GM18873 (cell line): ENCODE data around the gene LIMS1.
"Not testable (repeated sequence)": the region's sequence is repeated elsewhere in the genome, so short reads cannot be mapped to it uniquely, and the experiment has no call there.

Source experiments
- ATAC-seq: cut with Tn5 transposase; IDR thresholded peaks from one replicate; pipeline ENCODE4 v1.9.1; 2021; ENCODE audit warnings: mild to moderate bottlenecking, moderate library complexity, moderate number of reproducible peaks; ENCODE audit not compliant: unreplicated experiment, low FRiP score

Gene LIMS1

DNA sequence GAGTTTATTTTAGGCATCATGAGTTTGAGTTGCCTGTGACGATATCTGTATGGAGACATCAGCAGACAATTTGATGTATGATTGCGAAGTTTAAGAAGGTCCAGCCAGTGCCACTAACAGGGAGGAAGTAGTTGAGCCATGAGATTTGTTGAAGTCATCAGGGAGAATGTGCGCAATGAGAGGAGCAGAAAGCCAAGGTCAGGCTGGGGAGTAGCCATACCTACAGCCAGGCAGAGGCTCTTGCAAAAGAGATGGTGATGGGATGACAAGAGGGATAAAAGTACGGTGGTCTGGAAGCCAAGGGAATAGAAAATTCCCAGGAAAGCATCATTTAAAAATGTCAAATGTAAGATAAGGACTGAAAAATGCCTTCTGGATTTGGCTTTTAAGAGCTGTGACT is 51.2 kb downstream of the LIMS1 start:
- no peak for ATAC-seq

DNA sequence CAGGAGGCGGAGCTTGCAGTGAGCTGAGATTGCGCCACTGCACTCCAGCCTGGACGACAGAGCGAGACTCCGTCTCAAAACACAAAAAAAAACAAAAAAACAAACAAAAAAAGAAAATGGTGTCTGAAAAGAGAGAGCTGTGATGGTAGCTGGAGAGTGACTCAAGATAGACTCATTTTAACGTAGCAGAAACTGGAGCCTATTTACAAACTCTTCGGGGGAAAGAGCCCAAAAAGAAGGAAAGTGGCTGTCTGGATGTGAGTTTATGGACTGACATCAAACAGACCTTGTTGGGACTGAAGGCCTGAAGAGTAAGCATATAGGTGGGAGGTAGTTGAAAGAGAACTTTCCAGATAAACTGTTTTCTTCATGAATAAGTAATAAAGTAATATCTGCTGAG is 51.8 kb downstream of the LIMS1 start:
- ATAC-seq, result no peak

DNA sequence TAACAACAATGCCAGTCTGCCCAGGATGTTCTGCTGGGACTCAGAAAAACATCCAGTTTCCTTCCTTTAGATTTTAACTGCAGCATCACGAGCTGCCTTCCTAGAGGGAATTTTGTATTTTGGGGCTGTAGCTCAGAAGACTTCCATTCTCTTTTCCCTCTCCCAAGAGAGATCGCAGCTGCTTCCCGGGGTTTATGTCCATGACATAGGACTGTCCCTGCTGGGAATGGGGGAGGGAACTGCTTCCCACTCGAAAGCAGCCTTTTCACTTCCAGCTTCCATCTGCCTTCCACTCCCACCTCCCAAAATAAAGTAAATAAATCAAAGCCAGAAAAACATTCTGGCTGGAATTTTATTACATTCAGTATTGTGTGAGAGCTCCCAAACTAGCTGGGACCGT is 52.4 kb downstream of the LIMS1 start:
- ATAC-seq, result no peak

DNA sequence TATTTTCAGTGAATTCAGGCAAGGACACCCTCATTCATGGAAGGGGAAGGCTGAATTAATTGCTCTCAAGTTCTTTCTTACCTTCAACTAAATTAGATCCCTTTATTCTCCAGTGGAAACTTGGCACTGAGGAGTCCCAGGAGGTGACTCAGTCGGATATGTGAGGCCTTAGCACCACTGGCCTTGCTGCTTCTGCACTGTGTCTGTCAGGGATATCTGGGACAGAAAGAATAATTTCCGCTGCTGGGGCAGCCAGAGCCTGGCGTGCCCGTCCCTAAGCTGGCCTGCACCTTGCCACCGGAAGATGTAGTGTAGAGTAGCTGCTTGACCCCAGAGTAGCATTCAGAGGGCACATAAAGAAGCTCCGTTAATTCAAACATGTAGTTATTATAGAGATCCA is 53.4 kb downstream of the LIMS1 start:
- ATAC-seq, result no peak

DNA sequence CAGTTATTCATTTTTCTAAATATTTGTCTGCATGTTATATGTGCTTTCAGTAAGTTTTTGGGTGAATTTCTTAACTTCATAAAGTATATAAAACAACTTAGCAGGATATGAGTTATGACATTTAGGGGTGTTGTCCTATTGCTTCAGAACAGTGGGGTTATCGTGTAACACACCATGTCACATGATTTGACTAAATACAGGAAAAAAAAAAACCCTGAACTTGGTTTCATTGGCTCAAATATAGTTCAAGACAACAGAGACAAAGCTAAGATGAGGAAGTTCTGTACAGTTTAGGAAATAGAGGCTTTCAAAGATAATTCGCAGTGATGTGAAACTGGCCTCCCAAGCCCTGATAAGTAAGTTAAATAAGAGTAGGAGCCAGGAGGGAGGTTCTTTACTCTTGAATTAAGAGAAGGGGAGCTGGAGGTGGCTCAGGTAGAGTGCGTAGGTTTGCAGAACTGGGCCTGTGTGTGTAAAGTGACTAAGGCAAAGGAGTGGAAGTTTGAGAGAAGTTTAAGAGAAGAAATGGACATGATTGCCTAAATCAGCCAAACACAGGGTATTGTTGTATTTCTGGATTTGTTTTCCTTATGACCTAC is 53.9 kb downstream of the LIMS1 start:
- ATAC-seq, result no peak

DNA sequence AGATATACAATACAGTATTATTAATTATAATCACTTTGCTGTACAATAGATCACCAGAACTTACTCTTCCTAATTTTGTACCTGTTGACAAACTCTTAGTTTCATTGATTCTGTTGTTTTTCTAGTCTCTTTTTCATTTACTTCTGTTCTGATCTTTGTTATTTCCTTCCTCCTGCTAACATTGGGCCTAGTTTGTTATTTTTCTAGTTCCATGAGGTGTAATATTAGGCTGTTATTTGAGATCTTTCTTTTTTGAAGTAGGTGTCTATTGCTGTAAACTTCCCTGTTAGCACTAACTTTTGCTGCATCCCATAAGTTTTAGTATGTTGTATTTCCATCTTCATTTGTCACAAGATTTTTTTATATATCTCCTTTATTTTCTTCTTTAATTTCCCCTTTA is 55.1 kb downstream of the LIMS1 start:
- no peak for ATAC-seq

DNA sequence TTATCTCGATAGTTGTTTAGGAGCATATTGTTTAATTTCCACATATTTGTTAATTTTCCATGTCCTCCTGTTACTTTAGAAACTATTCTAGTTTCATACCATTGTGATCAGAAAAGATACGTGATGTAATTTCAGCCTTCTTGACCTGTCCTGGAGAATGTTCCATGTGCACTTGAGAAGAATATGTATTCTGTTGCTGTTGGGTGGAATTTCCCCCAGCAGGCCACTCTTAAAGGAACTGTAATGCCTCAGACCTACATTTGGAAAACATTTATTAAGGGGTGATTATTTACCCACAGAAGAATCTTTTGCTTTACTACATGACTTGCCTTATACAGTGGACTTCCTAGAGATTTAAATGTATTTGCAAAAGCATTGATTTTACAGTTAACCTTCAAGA is 55.5 kb downstream of the LIMS1 start:
- no peak for ATAC-seq

DNA sequence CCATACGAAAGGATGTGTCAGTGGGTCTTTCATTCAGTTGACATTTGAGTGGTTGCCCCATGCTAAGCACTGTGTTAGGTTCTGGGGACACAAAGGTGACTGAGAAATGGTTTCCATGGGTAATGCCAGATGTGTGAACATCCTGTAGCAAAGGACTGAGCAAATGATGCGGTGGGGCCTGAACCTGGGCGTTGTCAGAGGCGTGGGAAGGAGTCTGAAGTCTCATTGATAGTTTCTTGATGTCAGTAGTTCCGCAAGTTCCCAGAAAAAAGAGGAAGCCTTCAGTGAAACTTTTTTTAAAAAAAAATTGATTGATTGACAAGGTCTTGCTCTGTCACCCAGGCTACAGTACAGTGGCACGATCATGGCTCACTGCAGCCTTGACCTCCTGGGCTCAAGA is 56.9 kb downstream of the LIMS1 start:
- ATAC-seq, result no peak

DNA sequence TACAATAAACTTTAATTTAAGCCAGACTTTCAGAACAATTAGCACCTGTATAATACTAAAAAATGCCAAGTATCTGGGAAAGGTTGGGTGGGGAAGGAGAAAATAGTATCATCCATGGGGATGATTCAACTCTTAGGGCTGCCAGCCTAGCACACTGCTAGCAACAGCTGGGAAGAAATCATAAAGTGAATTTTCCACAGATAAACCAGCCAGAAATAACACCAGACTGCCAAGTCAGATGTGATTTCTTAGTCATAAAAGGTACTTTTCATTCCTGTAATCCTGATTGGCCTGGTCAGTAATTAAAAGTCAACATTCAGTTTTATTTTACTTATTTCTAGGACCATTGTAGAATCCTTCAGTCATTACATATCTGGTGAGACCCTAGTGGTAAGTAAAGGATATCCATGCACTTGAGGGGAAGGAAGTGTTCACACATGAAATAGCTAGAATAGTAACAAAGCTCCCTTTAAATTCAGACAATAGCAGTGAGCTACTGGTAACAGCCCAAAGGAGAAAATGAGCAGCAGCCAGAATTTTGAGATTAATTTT is 59.4 kb downstream of the LIMS1 start:
- no peak for ATAC-seq

DNA sequence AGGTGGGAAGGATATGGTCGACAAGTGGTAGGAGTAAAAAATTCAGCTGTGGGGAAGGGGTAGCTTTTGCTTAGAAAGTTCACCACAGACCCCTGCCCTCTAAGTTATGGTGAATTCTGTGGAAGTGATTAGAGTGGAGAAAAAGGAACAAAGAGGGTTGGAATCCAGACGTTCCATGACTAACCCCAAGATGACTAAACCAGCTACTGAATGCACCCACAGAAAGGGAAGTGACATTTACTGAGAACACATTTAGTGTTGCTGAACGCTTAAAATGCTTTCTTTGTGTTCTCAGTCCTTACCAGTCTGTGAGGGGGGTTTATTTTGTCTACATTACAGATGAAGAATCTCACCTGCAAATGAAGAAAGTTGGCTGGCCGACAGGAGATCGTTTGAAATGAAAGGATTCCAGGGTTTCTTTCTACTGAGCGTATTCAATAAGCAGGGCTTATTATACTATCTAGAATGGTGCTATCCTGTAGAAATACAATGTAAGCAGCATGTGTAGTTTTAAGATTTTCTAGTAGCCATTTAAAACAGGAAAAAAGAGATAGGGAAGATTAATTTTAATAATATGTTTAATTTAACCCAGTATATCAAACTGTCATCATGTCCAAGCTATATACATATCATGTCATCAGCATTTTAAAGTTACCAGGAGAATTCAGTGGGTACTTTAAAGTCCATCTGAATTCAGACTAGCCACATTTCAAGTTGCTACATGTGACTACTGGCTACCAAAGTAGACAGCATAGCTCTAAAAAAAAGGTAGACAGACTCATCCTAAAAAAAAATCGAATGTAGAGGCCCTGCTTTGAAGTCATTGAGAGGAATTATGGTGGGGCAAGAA is 60.1 kb downstream of the LIMS1 start:
- peak; percentile 97 for ATAC-seq

DNA sequence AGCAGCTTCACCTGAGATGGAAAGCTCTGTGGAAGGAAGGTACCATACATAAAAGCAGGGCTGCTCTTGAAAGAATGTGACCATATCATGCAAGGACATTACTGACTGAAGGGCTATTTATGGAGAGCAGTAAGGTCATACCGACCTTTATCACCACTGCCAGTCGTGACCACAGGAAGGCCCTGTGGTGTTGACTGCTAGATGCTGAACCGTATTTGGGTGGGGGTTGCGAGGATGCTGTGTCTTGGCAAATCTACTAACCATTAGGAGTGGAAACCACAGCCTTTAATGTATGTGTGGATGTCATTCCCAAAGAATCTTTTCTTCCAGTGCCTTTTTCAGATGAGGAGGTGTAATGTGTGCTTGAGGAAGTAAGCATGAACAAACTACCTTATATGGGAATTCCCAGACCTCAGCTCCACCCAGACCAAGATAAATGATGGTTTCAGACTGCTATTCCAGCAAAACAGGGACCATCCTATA is 60.8 kb downstream of the LIMS1 start:
- peak; percentile 51 for ATAC-seq

DNA sequence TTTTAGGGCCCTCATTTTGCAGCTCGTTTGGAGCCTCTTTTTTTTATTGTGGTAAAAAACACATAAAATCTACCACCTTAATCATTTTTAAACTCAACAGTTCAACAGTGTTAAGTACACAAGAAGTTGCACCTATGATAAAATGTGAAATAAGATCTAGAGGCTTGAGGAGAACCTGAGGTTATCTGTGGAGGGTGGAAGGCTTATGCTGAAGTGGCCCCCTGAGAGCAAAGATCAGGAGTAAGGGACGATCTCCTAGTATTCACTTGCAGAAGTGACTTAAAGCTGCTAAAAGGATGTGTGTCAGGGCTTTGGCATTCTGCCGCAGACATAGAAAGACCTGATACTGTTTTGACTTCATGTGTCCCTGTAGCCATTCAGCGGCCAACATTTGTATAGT is 61.5 kb downstream of the LIMS1 start:
- not testable (repeated sequence) for ATAC-seq

DNA sequence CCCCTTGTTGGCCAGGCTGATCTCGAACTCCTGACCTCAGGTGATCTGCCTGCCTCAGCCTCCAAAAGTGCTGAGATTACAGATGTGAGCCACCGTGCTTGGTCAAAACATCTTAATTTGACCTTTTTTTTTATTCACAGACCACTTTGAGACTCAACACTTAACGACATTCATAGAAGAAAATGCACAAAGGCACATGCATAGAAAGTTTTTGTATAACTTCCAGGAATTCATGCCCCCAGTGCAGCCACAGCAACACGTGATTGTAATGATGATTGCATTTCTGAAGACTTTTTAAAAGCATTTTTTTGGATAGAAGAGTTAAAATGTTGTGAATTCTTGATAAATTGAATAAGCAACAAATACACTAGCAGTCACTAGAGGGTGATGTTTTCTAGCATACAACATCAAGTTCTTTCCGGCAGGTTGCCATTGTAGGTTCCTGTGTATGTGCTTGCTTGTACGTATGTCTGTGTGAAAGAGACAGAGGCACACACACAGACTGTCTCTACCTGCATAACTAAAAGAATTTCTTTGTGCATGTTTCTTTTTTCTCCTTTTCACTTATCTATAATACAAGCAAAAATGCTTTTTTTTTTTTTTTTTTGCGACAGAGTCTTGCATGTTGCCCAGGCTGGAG is 63.0 kb downstream of the LIMS1 start:
- ATAC-seq, result not testable (repeated sequence)

DNA sequence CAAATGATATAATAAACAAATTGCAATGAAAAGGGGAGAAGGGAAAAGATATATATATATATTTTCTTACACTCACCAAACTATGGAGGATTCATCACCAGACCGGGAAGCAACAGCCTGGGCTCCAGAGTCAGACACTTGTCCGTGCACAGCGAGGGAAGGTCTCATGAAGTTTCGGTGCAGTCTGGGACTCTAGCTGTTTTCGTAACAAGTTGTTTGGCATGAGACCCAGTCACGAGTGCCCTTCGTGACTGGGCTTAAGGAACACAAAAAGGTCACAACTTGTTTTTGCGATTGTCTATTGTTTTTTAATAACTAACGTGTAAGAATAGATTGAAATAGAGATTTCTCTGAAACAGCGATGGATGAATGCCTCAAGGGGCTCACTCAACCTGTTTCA is 66.9 kb downstream of the LIMS1 start:
- ATAC-seq, result not testable (repeated sequence)

DNA sequence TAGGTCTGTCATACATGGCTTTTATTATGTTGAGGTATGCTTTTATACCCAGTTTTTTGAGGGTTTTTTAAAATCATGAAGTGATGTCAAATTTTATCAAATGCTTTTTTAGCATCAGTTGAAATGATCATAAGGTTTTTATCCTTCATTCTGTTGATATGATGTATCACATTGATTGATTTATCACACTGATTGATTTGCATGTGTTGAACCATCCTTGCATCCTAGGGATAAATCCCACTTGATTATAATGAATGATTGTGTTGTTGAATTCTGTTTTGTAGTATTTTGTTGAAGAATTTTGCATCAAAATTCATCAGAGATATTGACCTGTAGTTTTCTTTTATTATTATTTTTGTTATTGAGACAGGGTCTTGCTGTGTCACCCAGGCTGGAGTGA is 68.2 kb downstream of the LIMS1 start:
- ATAC-seq, result no peak

DNA sequence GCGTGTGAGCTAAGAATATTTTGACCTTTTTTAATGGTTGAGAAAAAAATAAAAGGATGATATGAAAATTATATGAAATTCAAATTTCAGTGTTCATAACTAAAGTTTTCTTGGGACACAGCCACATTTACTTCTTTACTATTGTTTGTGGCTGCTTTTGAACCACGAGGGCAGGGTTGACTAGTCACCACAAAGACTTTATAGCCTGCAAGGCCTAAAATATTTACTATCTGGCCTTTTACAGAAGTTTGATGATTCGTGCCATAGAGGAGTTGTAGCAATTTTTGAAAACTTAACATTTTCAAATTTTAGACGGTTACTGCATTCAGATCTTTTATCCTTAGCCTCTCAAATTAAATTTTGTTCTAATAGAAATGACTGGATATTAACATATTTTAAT is 69.9 kb downstream of the LIMS1 start:
- no peak for ATAC-seq

DNA sequence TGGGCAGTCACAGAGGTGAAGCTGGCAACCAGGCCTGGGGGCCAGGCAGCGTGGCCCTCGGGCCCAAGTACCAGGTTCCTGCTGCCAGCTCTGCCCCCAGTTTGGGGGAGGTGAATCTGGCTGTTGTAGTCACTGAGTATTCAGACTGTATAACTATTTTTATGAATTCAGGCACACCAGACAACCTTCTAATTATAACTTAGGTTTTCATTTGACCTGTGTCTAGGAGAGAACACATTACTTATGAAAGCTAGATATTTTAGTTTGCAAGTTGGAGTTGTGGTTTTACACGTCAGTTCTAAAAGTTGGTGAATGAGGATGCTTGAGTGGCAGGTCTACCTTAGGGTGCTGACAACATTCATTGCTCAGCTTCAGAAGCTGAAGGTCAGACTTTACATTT is 71.7 kb downstream of the LIMS1 start:
- peak; percentile 44 for ATAC-seq

DNA sequence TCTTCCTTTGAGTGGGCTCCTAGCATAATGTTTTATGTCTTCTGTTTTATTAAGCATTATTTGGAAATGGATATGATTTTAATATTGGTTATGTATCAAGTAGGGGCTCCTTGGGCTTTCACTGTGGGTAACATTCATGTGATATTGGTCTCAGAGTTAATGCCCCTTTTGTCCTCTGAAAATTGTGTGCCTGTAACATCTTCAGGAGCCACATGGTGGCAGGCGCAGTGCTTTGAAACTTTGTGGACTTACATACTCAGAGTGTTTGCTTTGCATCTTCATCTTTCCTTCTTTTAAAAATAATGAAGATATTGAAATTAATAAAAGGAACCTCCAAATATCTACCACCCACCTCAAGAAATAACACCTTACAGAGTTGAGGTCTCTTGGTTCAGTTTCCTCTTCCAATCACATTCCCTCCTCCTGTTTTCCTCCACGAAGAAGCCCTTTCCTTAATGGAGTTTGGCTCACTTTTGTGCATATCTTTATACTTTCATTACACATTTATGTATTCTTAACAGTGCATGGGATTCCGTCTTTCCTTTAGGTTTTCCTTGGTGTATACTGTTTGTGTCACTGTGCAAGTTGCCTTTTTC is 73.5 kb downstream of the LIMS1 start:
- no peak for ATAC-seq

DNA sequence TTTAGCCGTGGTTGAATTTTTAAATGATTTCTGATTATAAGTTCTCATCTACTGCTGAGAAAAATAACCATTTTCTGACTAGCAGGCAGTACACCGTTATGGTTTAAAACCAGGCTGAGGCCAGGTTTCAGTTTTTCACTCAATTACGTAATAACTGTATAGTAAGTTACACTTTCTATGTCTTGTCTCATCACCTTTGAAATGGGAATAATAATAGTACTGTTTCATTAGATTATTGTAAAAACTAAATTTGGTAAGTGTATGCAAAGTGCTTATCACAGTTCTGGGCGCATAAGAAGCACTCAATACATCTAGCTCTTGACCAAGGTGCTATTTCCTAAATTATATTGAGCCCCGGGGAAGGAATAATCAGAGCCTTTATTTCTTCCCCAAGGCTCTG is 76.8 kb downstream of the LIMS1 start:
- no peak for ATAC-seq

DNA sequence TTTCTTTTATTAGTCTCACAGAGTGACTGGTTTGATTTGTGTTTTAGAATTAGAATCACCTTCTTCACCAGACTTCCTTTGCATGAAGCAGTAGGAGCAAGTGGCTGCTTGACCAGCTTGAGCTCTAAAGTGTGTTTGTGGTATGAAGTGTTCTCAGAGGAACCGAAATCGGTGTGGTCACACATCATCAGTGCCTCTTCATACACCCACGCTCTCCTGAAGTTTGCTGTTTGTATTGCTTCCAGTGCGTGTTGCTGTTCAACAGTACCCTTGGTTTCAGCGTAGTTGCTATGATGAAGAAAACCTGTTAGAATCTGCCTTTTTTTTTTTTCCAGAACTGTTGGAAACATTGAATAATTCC is 77.9 kb downstream of the LIMS1 start:
- ATAC-seq, result peak; percentile 72
